GM20000 (cell line): ENCODE data around the gene CCDC170.
"Not testable (repeated sequence)": the region's sequence is repeated elsewhere in the genome, so short reads cannot be mapped to it uniquely, and the experiment has no call there.

Experiments used
- DNase-seq: peaks from one replicate; pipeline ENCODE4 v3.0.0; 2012; ENCODE audit warnings: low spot score
- TF ChIP-seq, protein P1 (sequence below): IDR thresholded peaks from 2 replicates; pipeline ENCODE4 v1.5.1; 2012; ENCODE audit warnings: mild to moderate bottlenecking, control low read depth; ENCODE audit errors: extremely low read depth, missing control alignments

The CCDC170 gene

DNA sequence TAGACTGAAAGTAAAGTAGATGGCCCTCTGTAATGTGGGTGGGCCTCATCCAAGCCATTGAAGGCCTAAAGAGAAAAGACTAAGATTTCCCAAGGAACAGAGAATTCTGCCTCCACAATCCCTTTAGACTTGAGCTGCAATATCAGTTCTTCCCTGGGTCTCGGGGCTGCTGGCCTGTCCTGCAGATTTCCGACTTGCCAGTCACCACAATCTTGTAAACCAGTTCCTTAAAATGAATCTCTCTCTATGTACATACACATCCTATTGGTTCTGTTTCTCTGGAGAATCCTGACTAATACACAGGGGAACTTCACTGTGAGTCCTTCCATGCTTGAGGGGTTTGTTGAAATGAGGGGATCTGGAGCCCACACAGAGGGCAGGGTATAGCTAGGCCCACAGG, 12.9 kb downstream of the CCDC170 start:
- DNase-seq: no peak

DNA sequence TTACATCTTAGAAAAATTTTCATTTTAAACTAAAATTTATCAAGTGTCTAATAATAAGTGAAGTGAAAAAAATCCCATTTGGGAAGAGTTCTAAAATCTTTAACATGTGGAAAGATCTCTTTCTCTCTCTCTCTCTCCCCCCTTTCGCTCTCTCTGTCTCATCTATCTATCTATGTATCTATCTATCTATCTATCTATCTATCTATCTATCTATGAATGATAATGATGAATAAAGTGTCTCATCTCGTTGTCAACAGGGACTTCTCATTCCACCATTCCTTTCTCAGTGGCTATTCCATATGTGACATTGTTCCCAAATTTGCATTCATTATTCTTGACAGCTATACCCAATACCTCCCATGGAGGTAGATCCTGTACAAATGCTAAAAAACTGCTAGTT, 15.2 kb downstream of the CCDC170 start:
- no peak for DNase-seq
- TF ChIP-seq, protein P1, sequence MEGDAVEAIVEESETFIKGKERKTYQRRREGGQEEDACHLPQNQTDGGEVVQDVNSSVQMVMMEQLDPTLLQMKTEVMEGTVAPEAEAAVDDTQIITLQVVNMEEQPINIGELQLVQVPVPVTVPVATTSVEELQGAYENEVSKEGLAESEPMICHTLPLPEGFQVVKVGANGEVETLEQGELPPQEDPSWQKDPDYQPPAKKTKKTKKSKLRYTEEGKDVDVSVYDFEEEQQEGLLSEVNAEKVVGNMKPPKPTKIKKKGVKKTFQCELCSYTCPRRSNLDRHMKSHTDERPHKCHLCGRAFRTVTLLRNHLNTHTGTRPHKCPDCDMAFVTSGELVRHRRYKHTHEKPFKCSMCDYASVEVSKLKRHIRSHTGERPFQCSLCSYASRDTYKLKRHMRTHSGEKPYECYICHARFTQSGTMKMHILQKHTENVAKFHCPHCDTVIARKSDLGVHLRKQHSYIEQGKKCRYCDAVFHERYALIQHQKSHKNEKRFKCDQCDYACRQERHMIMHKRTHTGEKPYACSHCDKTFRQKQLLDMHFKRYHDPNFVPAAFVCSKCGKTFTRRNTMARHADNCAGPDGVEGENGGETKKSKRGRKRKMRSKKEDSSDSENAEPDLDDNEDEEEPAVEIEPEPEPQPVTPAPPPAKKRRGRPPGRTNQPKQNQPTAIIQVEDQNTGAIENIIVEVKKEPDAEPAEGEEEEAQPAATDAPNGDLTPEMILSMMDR: no peak

More for the DNA sequence above, 12.9 kb downstream of the CCDC170 start:
- TF ChIP-seq, protein P1: no peak

DNA sequence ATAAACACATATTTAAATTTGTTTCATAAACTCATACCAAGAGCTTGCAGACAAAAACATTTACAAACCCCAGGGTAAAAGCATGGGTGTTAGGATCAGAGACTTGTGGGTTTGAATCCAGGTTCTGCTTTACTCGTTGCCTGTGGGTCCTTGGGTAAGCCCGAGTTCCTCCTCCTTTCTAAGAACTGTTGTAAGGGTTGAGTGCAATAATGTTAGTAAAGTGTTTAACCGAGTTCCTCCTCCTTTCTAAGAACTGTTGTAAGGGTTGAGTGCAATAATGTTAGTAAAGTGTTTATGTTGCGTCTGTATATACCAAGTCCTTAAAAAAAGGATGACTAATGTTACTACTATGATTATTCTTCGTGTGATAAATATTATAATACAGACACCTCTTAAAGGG, 18.7 kb downstream of the CCDC170 start:
- TF ChIP-seq, protein P1: no peak
- DNase-seq: no peak

DNA sequence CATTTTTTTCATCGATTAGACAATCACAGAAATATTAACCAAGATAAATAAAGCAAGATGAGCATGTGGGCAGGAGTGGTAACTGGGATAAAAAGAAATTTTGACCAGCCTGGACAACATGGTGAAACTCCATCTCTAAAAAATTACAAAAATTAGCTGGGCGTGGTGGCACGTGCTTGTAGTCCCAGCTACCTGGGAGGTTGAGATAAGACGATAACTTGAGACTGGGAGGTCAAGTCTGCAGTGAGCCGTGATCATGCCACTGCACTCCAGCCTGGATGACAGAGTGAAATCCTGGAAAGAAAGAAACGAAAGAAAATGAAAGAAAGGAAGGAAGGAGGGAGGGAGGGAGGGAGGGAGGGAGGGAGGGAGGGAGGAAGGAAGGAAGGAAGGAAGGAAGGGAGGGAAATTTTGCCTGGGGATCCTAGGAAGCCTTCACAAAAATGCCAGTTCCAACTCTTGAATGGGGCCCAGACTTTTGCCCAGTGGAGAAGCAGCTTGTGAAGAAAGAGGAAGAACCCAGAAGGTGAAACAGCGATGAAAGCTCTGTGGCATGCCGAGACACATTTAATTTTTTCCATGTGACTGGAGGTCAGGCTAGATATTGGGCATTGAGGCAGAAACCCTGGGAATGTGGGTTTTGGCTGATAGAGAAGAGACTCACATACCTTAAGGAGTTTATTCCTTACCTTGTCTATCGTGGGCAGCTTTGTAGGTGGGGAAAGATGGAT, 20.3 kb downstream of the CCDC170 start:
- no peak for DNase-seq
- TF ChIP-seq, protein P1: no peak

DNA sequence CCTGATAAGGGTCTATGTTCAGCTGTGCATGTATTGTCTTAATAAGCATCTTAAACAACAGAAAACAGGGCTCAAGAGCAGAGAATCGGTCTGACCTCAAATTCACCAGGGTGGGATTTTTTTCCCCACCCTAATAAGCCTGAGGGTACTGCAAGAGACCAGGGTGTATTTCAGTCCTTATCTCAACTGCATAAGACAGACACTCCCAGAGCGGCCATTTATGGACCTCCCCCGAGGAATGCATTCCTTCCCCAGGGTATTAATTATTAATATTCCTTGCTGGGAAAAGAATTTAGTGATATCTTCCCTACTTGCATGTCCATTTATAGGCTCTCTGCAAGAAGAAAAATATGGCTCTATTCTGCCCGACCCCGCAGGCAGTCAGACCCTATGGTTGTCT, 25.2 kb downstream of the CCDC170 start:
- DNase-seq: not testable (repeated sequence)

DNA sequence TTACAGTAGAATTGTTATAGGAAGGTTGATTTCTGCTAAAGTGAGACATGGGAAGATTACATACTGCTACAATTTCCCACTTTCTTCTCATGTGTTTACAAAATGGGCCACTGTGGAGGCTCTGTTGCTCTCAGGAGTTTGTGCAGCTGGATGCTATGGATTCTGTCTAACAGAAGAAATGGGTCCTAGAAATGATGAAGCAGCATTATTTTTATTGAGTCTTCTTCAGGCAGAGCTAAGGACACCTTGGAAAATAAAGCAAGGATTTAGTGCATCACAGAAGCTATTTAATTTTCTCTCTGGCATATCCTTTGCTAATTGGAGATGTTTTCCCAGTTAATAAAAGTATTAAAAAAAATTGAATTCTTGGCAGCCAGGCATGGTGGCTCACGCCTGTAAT, 29.2 kb downstream of the CCDC170 start:
- TF ChIP-seq, protein P1: no peak
- DNase-seq: no peak

DNA sequence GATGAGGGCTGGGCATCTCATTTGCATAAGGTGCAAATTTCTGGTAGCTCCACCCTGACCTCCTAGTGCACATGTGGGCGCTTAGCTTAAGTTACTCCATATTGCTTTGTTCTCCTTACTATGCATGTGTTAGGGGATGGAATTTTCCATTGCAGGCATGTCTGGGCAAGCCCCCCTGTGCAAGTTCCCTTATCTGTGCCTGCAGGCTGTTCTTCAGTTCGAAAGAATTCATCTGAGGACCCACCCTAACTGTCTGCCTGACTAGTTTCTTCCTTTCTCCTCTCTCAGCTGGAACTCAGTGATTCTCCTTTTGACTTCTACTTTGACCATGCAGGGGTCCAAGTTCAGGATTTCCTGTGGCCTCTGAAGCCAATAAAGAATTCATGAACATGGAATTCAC, 30.2 kb downstream of the CCDC170 start:
- TF ChIP-seq, protein P1: no peak
- no peak for DNase-seq

DNA sequence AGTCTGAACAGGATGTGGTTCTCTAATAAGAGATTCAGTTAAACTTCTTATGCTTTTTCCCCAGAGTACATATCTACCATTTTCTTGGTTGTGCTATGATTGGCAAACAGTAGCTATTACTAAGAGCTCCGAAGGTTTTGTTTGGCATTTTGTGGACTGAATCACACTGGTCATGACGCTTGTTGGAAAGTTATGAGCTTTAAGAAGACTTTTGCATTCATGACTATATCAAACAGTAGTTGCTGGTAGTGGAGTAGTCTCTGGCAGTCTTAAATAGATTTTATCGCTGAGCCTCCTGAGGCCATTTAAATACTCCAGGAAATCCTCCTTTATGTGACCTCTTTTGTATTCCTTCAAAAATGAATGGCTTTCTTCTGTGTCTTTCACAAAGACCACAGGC, 40.8 kb downstream of the CCDC170 start:
- TF ChIP-seq, protein P1: no peak
- DNase-seq: no peak
